ENCODE results near the gene MC4R.

The MC4R gene

GRCh38 chr18:60327880-60328279, 44.7 kb downstream of the MC4R start:
- DNase-seq (ENCODE audit: low read depth in 3 of 3): no peak

DNA sequence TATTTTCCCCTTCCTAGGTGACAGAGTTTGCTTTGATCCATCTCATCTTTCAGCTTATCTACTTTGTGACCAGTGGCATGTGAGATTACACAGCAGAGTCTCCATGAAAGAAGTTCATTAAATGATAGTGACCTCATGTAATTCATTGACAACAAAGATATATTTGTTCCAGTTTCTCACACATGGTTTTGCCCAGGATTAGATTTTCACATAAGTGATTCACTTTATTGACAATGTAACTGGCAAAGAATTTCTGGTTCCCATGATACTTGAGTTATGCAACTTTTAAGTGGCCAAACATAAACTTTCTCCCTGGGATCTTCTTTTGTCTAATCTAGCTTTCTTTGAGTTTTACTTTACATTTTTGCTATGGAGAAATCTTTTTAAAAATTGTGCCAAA, 50.0 kb downstream of the MC4R start:
- no peak for DNase-seq (ENCODE audit: low read depth in 3 of 3)
